ENCODE measurements around the gene SLC25A38. TPM values are rescaled to one million over a fixed set of nuclear protein-coding genes. Genes with fewer than 3 reads are reported as not detected.
"Not testable (repeated sequence)": the region's sequence is repeated elsewhere in the genome, so short reads cannot be mapped to it uniquely, and the experiment has no call there.

Gene SLC25A38
- total RNA-seq, 1 donor from 2014 or later, result 21.1 TPM

GRCh38 chr3:39361252-39361927 is 21.8 kb upstream of the SLC25A38 start:
- no peak overlapping the region for H3K27ac Mint-ChIP-seq (ENCODE audit: unreplicated experiment)
- H3K4me3 Mint-ChIP-seq (ENCODE audit: unreplicated experiment), result no peak overlapping the region
- H3K9me3 Mint-ChIP-seq (ENCODE audit: unreplicated experiment), result no peaks in the 10 kb centered on the region
- no peaks in the 10 kb centered on the region for H3K4me1 Mint-ChIP-seq (ENCODE audit: low read depth, unreplicated experiment)
- no peaks in the 10 kb centered on the region for H3K27me3 Mint-ChIP-seq (ENCODE audit: unreplicated experiment)
- no peak for DNase-seq
- H3K36me3 Mint-ChIP-seq (ENCODE audit: unreplicated experiment), result no peaks in the 10 kb centered on the region
- no peak for TF ChIP-seq CTCF (IDR thresholded peaks at IDR 0.05; ENCODE audit: partially characterized antibody, unreplicated experiment)

GRCh38 chr3:39362192-39362591 is 21.0 kb upstream of the SLC25A38 start:
- Mint-ChIP-seq H3K4me3 (ENCODE audit: unreplicated experiment) (no peak overlapping the region), H3K27me3 (ENCODE audit: unreplicated experiment) (no peaks in the 10 kb centered on the region), H3K27ac (ENCODE audit: unreplicated experiment) (no peak overlapping the region), H3K36me3 (ENCODE audit: unreplicated experiment) (no peaks in the 10 kb centered on the region), H3K4me1 (ENCODE audit: low read depth, unreplicated experiment) (no peaks in the 10 kb centered on the region), H3K9me3 (ENCODE audit: unreplicated experiment) (no peaks in the 10 kb centered on the region)
- TF ChIP-seq CTCF (IDR thresholded peaks at IDR 0.05; ENCODE audit: partially characterized antibody, unreplicated experiment), result no peak
- no peak for DNase-seq

- no peaks in the 10 kb centered on the region for H3K9me3 Mint-ChIP-seq (ENCODE audit: unreplicated experiment)
- H3K36me3 Mint-ChIP-seq (ENCODE audit: unreplicated experiment), result no peaks in the 10 kb centered on the region
- H3K27me3 Mint-ChIP-seq (ENCODE audit: unreplicated experiment), result no peaks in the 10 kb centered on the region
- no peak for DNase-seq
- no peak overlapping the region for H3K27ac Mint-ChIP-seq (ENCODE audit: unreplicated experiment)
- no peak for TF ChIP-seq CTCF (IDR thresholded peaks at IDR 0.05; ENCODE audit: partially characterized antibody, unreplicated experiment)
- H3K4me1 Mint-ChIP-seq (ENCODE audit: low read depth, unreplicated experiment), result no peaks in the 10 kb centered on the region
- H3K4me3 Mint-ChIP-seq (ENCODE audit: unreplicated experiment), result no peak overlapping the region
Observed at GRCh38 chr3:39362812-39363211, 20.4 kb upstream of the SLC25A38 start.

GRCh38 chr3:39370450-39370849 is 12.7 kb upstream of the SLC25A38 start:
- H3K27ac Mint-ChIP-seq (ENCODE audit: unreplicated experiment); H3K36me3 Mint-ChIP-seq (ENCODE audit: unreplicated experiment); H3K4me1 Mint-ChIP-seq (ENCODE audit: low read depth, unreplicated experiment); H3K4me3 Mint-ChIP-seq (ENCODE audit: unreplicated experiment); DNase-seq; H3K27me3 Mint-ChIP-seq (ENCODE audit: unreplicated experiment); H3K9me3 Mint-ChIP-seq (ENCODE audit: unreplicated experiment): not testable (repeated sequence)

- H3K27me3 Mint-ChIP-seq (ENCODE audit: unreplicated experiment), result no peaks in the 10 kb centered on the region
- H3K9me3 Mint-ChIP-seq (ENCODE audit: unreplicated experiment), result peaks cover 5% of the 10 kb centered on the region
- no peak for TF ChIP-seq CTCF (IDR thresholded peaks at IDR 0.05; ENCODE audit: partially characterized antibody, unreplicated experiment)
- H3K27ac Mint-ChIP-seq (ENCODE audit: unreplicated experiment), result no peak overlapping the region
- H3K4me1 Mint-ChIP-seq (ENCODE audit: low read depth, unreplicated experiment), result peaks cover under 1% of the 10 kb centered on the region
- H3K36me3 Mint-ChIP-seq (ENCODE audit: unreplicated experiment), result peaks cover 9% of the 10 kb centered on the region
- no peak for DNase-seq
- H3K4me3 Mint-ChIP-seq (ENCODE audit: unreplicated experiment), result no peak overlapping the region
Observed at GRCh38 chr3:39372833-39373232, 10.3 kb upstream of the SLC25A38 start.

All from glutamatergic neuron (in vitro differentiated cells).